Cardiac fibroblast (primary cell): ENCODE measurements around the gene ANGEL2.
A peak's percentile ranks its signal among the peaks of the same experiment; 100 is the strongest.

Source experiments
- DNase-seq, 2 donors: peaks; one replicate each; pipeline versions ENCODE4 v3.0.0 to v3.0.0-alpha.2; 2010; ENCODE audit warnings: low read depth in 2 of 2
- H3K4me3 ChIP-seq, 2 donors: replicated peaks in 1 of 2; 1 replicate in 1 of 2; 2 replicates in 1 of 2; pipeline ENCODE4 v1.5.1; 2011; ENCODE audit warnings: low read depth in 2 of 2, low read length in 2 of 2, mild to moderate bottlenecking in 2 of 2, moderate library complexity in 1 of 2
- CTCF ChIP-seq: IDR thresholded peaks from one replicate; pipeline ENCODE4 v1.5.1; 2011; ENCODE audit warnings: low read depth, mild to moderate bottlenecking, low read length, inconsistent platforms

The ANGEL2 gene

GRCh38 chr1:212981025-212981495 lies 34.6 kb downstream of the ANGEL2 start:
- TF ChIP-seq CTCF, result no peak
- no peak overlapping the region for H3K4me3 ChIP-seq
- peak in 1 of 2 donors; percentile 22 for DNase-seq

GRCh38 chr1:212980123-212980785 lies 35.4 kb downstream of the ANGEL2 start:
- peak; percentile 33 to 79 for DNase-seq
- peak; percentile 22 for TF ChIP-seq CTCF
- H3K4me3 ChIP-seq, result no peak overlapping the region

- no peak overlapping the region for H3K4me3 ChIP-seq
- no peak for TF ChIP-seq CTCF
- DNase-seq, result peak in 1 of 2 donors; percentile 10
Observed at GRCh38 chr1:212979340-212980122, 36.1 kb downstream of the ANGEL2 start.

- TF ChIP-seq CTCF, result no peak
- H3K4me3 ChIP-seq, result no peak overlapping the region
- no peak for DNase-seq
Observed at GRCh38 chr1:212977781-212978645, 37.7 kb downstream of the ANGEL2 start.

- no peak for DNase-seq
- H3K4me3 ChIP-seq, result no peak overlapping the region
- TF ChIP-seq CTCF, result no peak
Observed at GRCh38 chr1:212976586-212976985, 39.1 kb downstream of the ANGEL2 start.

GRCh38 chr1:212975111-212975918 lies 40.4 kb downstream of the ANGEL2 start:
- no peak for DNase-seq
- TF ChIP-seq CTCF, result no peak
- no peak overlapping the region for H3K4me3 ChIP-seq
